OCI-LY7 (cell line): Measurements from ENCODE around the gene DTX3. TPM values are rescaled to one million over a fixed set of nuclear protein-coding genes. Genes with fewer than 3 reads are reported as not detected.

Experiments
- BruUV-seq: library from RNA; stranded (reverse); fragments of 400-500 nt; replicated peaks from 2 replicates; lab custom pipeline; 2021; lab: Mats Ljungman, UMichigan
- CTCF ChIA-PET: fragments of 300-600 bp; sonication (Branson Sonifier 250); formaldehyde crosslinking; loops from one replicate; lab custom pipeline; 2022; ENCODE audit warnings: antibody characterized with exemption; ENCODE audit not compliant: unreplicated experiment; lab: Charles Lee
- POLR2A ChIA-PET: fragments of 300-600 bp; sonication (Branson Sonifier 250); formaldehyde crosslinking; loops from one replicate; lab custom pipeline; 2022; ENCODE audit warnings: antibody characterized with exemption; lab: Charles Lee
- DNase-seq: peaks from one replicate; pipeline ENCODE4 v3.0.0-alpha.2; 2015; ENCODE audit warnings: low spot score
- H2AFZ ChIP-seq: fragments of 200-600 bp; sonication (generic), shearing (Covaris generic); 2 replicates; pipeline ENCODE4 v1.6.1; 2014; ENCODE audit warnings: mild to moderate bottlenecking, antibody characterized with exemption, low read length, moderate library complexity
- H3K27ac ChIP-seq: fragments of 200-600 bp; sonication (generic); 2 replicates; pipeline ENCODE4 v1.5.1; 2014; ENCODE audit warnings: mixed run types, low read depth, mild to moderate bottlenecking, moderate library complexity, low read length, inconsistent platforms; ENCODE audit not compliant: poor library complexity, severe bottlenecking
- H3K36me3 ChIP-seq: fragments of 200-600 bp; sonication (generic); 2 replicates; pipeline ENCODE4 v1.6.1; 2014; ENCODE audit warnings: mild to moderate bottlenecking, antibody characterized with exemption, low read length, moderate library complexity, mixed read lengths; ENCODE audit not compliant: insufficient read depth
- H3K4me1 ChIP-seq: fragments of 200-600 bp; sonication (generic); 2 replicates; pipeline ENCODE4 v1.5.1; 2014; ENCODE audit warnings: mild to moderate bottlenecking, low read length; ENCODE audit not compliant: insufficient read depth, poor library complexity, severe bottlenecking
- H3K4me2 ChIP-seq: fragments of 200-600 bp; sonication (generic); 2 replicates; pipeline ENCODE4 v1.6.1; 2014; ENCODE audit warnings: mild to moderate bottlenecking, low read length
- H3K4me3 ChIP-seq: fragments of 200-600 bp; sonication (generic); 2 replicates; pipeline ENCODE4 v1.5.1; 2014; ENCODE audit warnings: mild to moderate bottlenecking, low read depth, low read length; ENCODE audit not compliant: poor library complexity, severe bottlenecking
- H3K79me2 ChIP-seq: fragments of 200-600 bp; sonication (generic); 2 replicates; pipeline ENCODE4 v1.6.1; 2016; ENCODE audit warnings: low read depth, mild to moderate bottlenecking, low read length, moderate library complexity, mixed read lengths; ENCODE audit not compliant: insufficient read depth
- H3K9me2 ChIP-seq: fragments of 200-600 bp; sonication (generic); 2 replicates; pipeline ENCODE4 v1.6.1; 2016; ENCODE audit warnings: mild to moderate bottlenecking, low read length, mixed read lengths; ENCODE audit not compliant: insufficient read depth
- H3K9me3 ChIP-seq: fragments of 200-600 bp; sonication (generic); 2 replicates; pipeline ENCODE4 v1.6.1; 2014; ENCODE audit warnings: mild to moderate bottlenecking, mixed run types, low read length, mixed read lengths
- H4K20me1 ChIP-seq: fragments of 200-600 bp; sonication (generic); 2 replicates; pipeline ENCODE4 v1.6.1; 2014; ENCODE audit warnings: mild to moderate bottlenecking, antibody characterized with exemption, low read length, moderate library complexity, mixed read lengths; ENCODE audit not compliant: insufficient read depth
- CTCF ChIP-seq: fragments of 200-600 bp; sonication (generic); conservative IDR thresholded peaks from 2 replicates; pipeline ENCODE4 v1.5.1; 2014; ENCODE audit warnings: mild to moderate bottlenecking, antibody characterized with exemption, low read length, moderate library complexity, mixed read lengths
- EZH2phosphoT487 ChIP-seq: fragments of 200-600 bp; sonication (generic); IDR thresholded peaks from 2 replicates; pipeline ENCODE4 v1.6.1; 2018; ENCODE audit warnings: low read depth, borderline replicate concordance, mild to moderate bottlenecking, mixed run types, antibody characterized with exemption, low read length, moderate library complexity, mixed read lengths
- intact Hi-C: fragments of 100-400 bp; cut with micrococcal nuclease; formaldehyde crosslinking; loops from one replicate; pipeline ENCODE4 v1.10.0; 2022; ENCODE audit not compliant: unreplicated experiment
- total RNA-seq, 2 experiments: library from RNA; depleted of rRNA in 1 of 2; stranded (reverse); fragments of >200 nt in 1 of 2; shearing (Covaris generic) in 1 of 2; gene quantifications; 2 replicates each; pipeline ENCODE4 v1.2.3, GENCODE V29; 2014 to 2022

DTX3 gene
- total RNA-seq, 2 experiments from 2014 or later = not detected

- CTCF ChIA-PET = no interaction called here
- DNase-seq = no peak
Observed at GRCh38 chr12:57657744-57658143, 53.1 kb downstream of the DTX3 start.

GRCh38 chr12:57658890-57659289 is 54.3 kb downstream of the DTX3 start:
- Histone ChIP-seq H4K20me1 (no peaks in the 10 kb centered on the region), H3K4me3 (no peak overlapping the region), H3K27ac (no peak overlapping the region), H2AFZ (no peak overlapping the region), H3K79me2 (no peaks in the 10 kb centered on the region), H3K36me3 (no peaks in the 10 kb centered on the region), H3K4me1 (no peaks in the 10 kb centered on the region), H3K9me2 (no peaks in the 10 kb centered on the region), H3K9me3 (peaks cover 16% of the 10 kb centered on the region), H3K4me2 (no peak overlapping the region)
- intact Hi-C loops = no loop called here
- ChIA-PET POLR2A (no interaction called here), CTCF (no interaction called here)
- DNase-seq = no peak
- TF ChIP-seq EZH2phosphoT487 = no peak
- no peak for TF ChIP-seq CTCF
- BruUV-seq = no TSS peak

More at GRCh38 chr12:57657744-57658143, 53.1 kb downstream of the DTX3 start:
- intact Hi-C loops = no loop called here
- Histone ChIP-seq H4K20me1 (no peaks in the 10 kb centered on the region), H2AFZ (no peak overlapping the region), H3K27ac (no peak overlapping the region), H3K36me3 (no peaks in the 10 kb centered on the region), H3K9me2 (no peaks in the 10 kb centered on the region), H3K4me3 (no peak overlapping the region), H3K4me2 (no peak overlapping the region), H3K79me2 (no peaks in the 10 kb centered on the region), H3K9me3 (peaks cover 19% of the 10 kb centered on the region), H3K4me1 (no peaks in the 10 kb centered on the region)
- POLR2A ChIA-PET = no interaction called here
- TF ChIP-seq CTCF (no peak), EZH2phosphoT487 (no peak)
- BruUV-seq = no TSS peak

Other genes starting within 250 kb of the DTX3 start
- gene R3HDM2, start 173.8 kb upstream of the DTX3 start, total RNA-seq (2014; rRNA removed; shearing (Covaris generic)) = 15.0 and 25.8 TPM in 2 replicates
- gene R3HDM2, start 173.8 kb upstream of the DTX3 start, total RNA-seq (2022) = 47.2 and 65.7 TPM in 2 replicates
- not detected in 2 replicates for gene INHBC, start 170.0 kb upstream of the DTX3 start, total RNA-seq (2014; rRNA removed; shearing (Covaris generic))
- 0.36 and 0.72 TPM in 2 replicates for gene INHBC, start 170.0 kb upstream of the DTX3 start, total RNA-seq (2022)
- gene INHBE, start 149.5 kb upstream of the DTX3 start, total RNA-seq (2014; rRNA removed; shearing (Covaris generic)) = 3.2 and 3.9 TPM in 2 replicates
- gene INHBE, start 149.5 kb upstream of the DTX3 start, total RNA-seq (2022) = 3.4 and 4.0 TPM in 2 replicates
- gene GLI1, start 145.0 kb upstream of the DTX3 start, total RNA-seq (2014; rRNA removed; shearing (Covaris generic)) = 3.9 and 4.6 TPM in 2 replicates
- 6.0 and 6.5 TPM in 2 replicates for gene GLI1, start 145.0 kb upstream of the DTX3 start, total RNA-seq (2022)
- 66.2 and 70.1 TPM in 2 replicates for gene ARHGAP9, start 125.0 kb upstream of the DTX3 start, total RNA-seq (2014; rRNA removed; shearing (Covaris generic))
- 105 and 111 TPM in 2 replicates for gene ARHGAP9, start 125.0 kb upstream of the DTX3 start, total RNA-seq (2022)
- gene MARS1, start 116.8 kb upstream of the DTX3 start, total RNA-seq (2014; rRNA removed; shearing (Covaris generic)) = 262 and 272 TPM in 2 replicates
- 461 and 465 TPM in 2 replicates for gene MARS1, start 116.8 kb upstream of the DTX3 start, total RNA-seq (2022)
- 42.7 and 43.7 TPM in 2 replicates for gene DDIT3, start 84.3 kb upstream of the DTX3 start, total RNA-seq (2014; rRNA removed; shearing (Covaris generic))
- gene DDIT3, start 84.3 kb upstream of the DTX3 start, total RNA-seq (2022) = 32.3 and 34.5 TPM in 2 replicates
- gene MBD6, start 82.0 kb upstream of the DTX3 start, total RNA-seq (2014; rRNA removed; shearing (Covaris generic)) = 21.8 and 23.9 TPM in 2 replicates
- gene MBD6, start 82.0 kb upstream of the DTX3 start, total RNA-seq (2022) = 110 and 112 TPM in 2 replicates
- 61.8 and 68.4 TPM in 2 replicates for gene DCTN2, start 57.6 kb upstream of the DTX3 start, total RNA-seq (2014; rRNA removed; shearing (Covaris generic))
- gene DCTN2, start 57.6 kb upstream of the DTX3 start, total RNA-seq (2022) = 97.2 and 98.9 TPM in 2 replicates
- 0.09 and 0.10 TPM in 2 replicates for gene KIF5A, start 54.8 kb upstream of the DTX3 start, total RNA-seq (2014; rRNA removed; shearing (Covaris generic))
- 1.2 and 1.6 TPM in 2 replicates for gene KIF5A, start 54.8 kb upstream of the DTX3 start, total RNA-seq (2022)
- 9.0 and 14.5 TPM in 2 replicates for gene PIP4K2C, start 13.6 kb upstream of the DTX3 start, total RNA-seq (2014; rRNA removed; shearing (Covaris generic))
- 14.8 and 15.9 TPM in 2 replicates for gene PIP4K2C, start 13.6 kb upstream of the DTX3 start, total RNA-seq (2022)
- gene ARHGEF25, start 6.6 kb downstream of the DTX3 start, total RNA-seq (2014; rRNA removed; shearing (Covaris generic)) = not detected in 2 replicates
- not detected in 2 replicates for gene ARHGEF25, start 6.6 kb downstream of the DTX3 start, total RNA-seq (2022)
- gene B4GALNT1, start 28.4 kb downstream of the DTX3 start, total RNA-seq (2014; rRNA removed; shearing (Covaris generic)) = 1.1 and 1.2 TPM in 2 replicates
- 3.1 and 3.8 TPM in 2 replicates for gene B4GALNT1, start 28.4 kb downstream of the DTX3 start, total RNA-seq (2022)
- gene OS9, start 89.3 kb downstream of the DTX3 start, total RNA-seq (2014; rRNA removed; shearing (Covaris generic)) = 82.6 and 104 TPM in 2 replicates
- 109 and 112 TPM in 2 replicates for gene OS9, start 89.3 kb downstream of the DTX3 start, total RNA-seq (2022)
- 10.7 and 14.8 TPM in 2 replicates for gene AGAP2, start 133.9 kb downstream of the DTX3 start, total RNA-seq (2014; rRNA removed; shearing (Covaris generic))
- 26.5 and 28.8 TPM in 2 replicates for gene AGAP2, start 133.9 kb downstream of the DTX3 start, total RNA-seq (2022)
- 0.80 and 2.4 TPM in 2 replicates for gene TSPAN31, start 140.2 kb downstream of the DTX3 start, total RNA-seq (2014; rRNA removed; shearing (Covaris generic))
- gene TSPAN31, start 140.2 kb downstream of the DTX3 start, total RNA-seq (2022) = 6.3 and 6.4 TPM in 2 replicates
- gene CDK4, start 147.5 kb downstream of the DTX3 start, total RNA-seq (2014; rRNA removed; shearing (Covaris generic)) = 272 and 280 TPM in 2 replicates
- gene CDK4, start 147.5 kb downstream of the DTX3 start, total RNA-seq (2022) = 172 and 192 TPM in 2 replicates
- gene MARCHF9, start 150.3 kb downstream of the DTX3 start, total RNA-seq (2014; rRNA removed; shearing (Covaris generic)) = 29.3 and 29.4 TPM in 2 replicates
- 46.2 and 47.7 TPM in 2 replicates for gene MARCHF9, start 150.3 kb downstream of the DTX3 start, total RNA-seq (2022)
- gene CYP27B1, start 162.3 kb downstream of the DTX3 start, total RNA-seq (2014; rRNA removed; shearing (Covaris generic)) = 6.5 and 7.1 TPM in 2 replicates
- gene CYP27B1, start 162.3 kb downstream of the DTX3 start, total RNA-seq (2022) = 6.6 and 6.9 TPM in 2 replicates
- gene METTL1, start 167.3 kb downstream of the DTX3 start, total RNA-seq (2014; rRNA removed; shearing (Covaris generic)) = 12.5 and 22.2 TPM in 2 replicates
- 23.6 and 27.0 TPM in 2 replicates for gene METTL1, start 167.3 kb downstream of the DTX3 start, total RNA-seq (2022)
- gene EEF1AKMT3, start 167.8 kb downstream of the DTX3 start, total RNA-seq (2014; rRNA removed; shearing (Covaris generic)) = 3.4 and 5.3 TPM in 2 replicates
- gene EEF1AKMT3, start 167.8 kb downstream of the DTX3 start, total RNA-seq (2022) = 6.3 TPM in 2 replicates
- gene TSFM, start 178.0 kb downstream of the DTX3 start, total RNA-seq (2014; rRNA removed; shearing (Covaris generic)) = 35.2 and 49.8 TPM in 2 replicates
- 38.5 and 49.8 TPM in 2 replicates for gene TSFM, start 178.0 kb downstream of the DTX3 start, total RNA-seq (2022)
- 0.23 and 1.2 TPM in 2 replicates for gene AVIL, start 213.9 kb downstream of the DTX3 start, total RNA-seq (2014; rRNA removed; shearing (Covaris generic))
- 1.6 and 2.6 TPM in 2 replicates for gene AVIL, start 213.9 kb downstream of the DTX3 start, total RNA-seq (2022)
- 38.8 and 44.2 TPM in 2 replicates for gene CTDSP2, start 241.9 kb downstream of the DTX3 start, total RNA-seq (2014; rRNA removed; shearing (Covaris generic))
- 118 and 145 TPM in 2 replicates for gene CTDSP2, start 241.9 kb downstream of the DTX3 start, total RNA-seq (2022)